HG03558 (cell line): ENCODE data around the gene DNAJB13.
"Not testable (repeated sequence)": the region's sequence is repeated elsewhere in the genome, so short reads cannot be mapped to it uniquely, and the experiment has no call there.

Experiments
- ATAC-seq: cut with Tn5 transposase; IDR thresholded peaks from one replicate; pipeline ENCODE4 v1.9.1; 2021; ENCODE audit warnings: moderate number of reproducible peaks; ENCODE audit not compliant: unreplicated experiment; ENCODE audit errors: extremely low read depth

DNAJB13 gene, protein sequence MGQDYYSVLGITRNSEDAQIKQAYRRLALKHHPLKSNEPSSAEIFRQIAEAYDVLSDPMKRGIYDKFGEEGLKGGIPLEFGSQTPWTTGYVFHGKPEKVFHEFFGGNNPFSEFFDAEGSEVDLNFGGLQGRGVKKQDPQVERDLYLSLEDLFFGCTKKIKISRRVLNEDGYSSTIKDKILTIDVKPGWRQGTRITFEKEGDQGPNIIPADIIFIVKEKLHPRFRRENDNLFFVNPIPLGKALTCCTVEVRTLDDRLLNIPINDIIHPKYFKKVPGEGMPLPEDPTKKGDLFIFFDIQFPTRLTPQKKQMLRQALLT

DNA sequence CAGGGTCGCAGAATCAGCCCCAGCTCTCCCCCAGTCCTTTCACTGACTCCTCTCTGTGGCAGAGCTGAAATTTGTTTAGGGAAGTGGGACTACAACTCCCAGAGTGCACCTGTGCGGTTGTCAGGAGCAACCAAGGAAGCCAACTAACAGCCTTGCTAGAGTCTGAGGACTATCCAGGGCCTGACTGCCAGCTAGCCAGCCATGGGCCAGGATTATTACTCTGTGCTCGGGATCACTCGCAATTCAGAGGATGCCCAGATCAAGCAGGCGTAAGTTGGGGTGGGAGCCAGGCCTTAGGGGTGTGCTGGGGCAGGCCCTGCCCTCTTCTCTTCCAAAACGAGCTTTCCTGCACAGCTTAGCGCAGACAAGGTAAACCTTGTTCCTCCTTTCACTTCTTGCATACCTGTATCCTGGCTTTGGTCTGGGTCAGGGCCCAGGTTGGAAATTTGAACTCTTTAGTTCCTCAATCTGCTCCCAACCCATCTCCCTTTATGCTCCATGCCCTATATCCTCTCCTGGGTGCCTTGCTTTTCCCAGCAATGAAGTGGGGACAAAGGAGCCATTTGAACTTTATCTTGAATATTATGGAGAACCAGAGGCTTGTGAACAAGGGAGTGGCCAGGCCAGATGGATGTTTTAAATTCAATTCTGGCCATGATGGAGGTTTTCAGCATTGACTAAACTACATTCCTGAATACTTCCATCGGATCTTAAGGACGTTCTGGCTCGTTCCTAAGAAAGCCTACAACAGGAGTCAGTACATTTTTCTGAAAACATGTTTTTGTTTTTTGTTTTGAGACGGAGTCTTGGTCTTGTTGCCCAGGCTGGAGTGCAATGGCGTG lies at the start of gene DNAJB13:
TSS of gene DNAJB13 (plus strand) at position 158 of the 842 bp plus-strand sequence. CDS start at position 202, 44 bp downstream.
- no peak for ATAC-seq

DNA sequence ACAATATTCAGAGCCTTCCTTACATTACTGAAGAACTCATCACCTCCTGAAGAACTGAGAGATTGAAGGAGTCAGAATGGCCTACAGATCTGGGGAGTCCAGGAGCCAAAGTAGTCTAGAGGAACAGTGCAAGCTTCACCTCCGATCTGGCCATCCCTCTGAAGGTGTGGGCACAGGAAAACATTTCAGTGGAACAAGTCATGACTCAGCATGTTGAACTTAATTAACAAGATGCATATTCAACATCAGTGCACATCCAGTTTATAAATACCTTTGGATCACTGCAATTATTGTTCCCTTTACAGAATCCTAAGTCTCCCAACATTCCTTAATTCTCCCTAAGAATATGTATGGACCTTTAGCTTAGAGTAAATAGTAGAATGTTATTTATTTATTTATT lies 48.5 kb upstream of the DNAJB13 start:
- ATAC-seq: no peak

DNA sequence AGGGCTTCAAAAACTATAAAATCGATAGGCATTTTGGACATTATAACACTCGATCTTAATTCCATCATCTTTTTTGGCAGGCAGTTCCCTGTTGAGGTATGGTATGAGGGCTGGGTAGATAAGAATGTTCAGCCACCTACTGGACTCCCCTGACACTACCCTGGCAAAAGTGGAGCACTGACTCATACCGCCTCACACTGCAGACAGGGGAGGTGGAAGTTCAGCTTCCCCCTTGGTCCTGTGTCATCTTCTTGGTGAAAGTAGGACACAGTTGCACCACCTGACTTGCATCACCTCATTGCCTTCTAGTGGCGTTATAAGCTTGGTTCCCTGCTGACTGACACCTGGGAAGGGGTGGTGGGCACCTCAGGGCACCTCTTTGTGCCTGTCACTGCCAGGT lies 43.6 kb upstream of the DNAJB13 start:
- ATAC-seq: no peak

DNA sequence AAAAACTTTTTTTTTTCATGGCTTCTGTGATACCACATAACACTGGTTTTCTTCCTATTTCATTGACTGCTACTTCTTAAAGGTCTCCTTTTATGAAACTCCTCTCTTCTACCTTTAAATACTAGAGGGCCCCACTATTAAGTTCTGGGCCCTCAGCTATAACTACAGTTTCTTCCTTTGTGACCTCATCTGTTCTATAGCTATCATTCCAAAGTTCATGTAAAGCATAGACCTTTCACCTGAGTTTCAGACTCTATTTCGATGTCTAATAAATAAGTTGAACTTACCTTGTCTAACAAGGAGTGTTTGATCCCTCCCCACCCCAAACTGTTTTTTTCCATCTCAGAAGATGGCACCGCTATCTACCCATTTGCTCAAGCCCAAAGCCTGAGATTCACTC lies 38.8 kb upstream of the DNAJB13 start:
- ATAC-seq: no peak

DNA sequence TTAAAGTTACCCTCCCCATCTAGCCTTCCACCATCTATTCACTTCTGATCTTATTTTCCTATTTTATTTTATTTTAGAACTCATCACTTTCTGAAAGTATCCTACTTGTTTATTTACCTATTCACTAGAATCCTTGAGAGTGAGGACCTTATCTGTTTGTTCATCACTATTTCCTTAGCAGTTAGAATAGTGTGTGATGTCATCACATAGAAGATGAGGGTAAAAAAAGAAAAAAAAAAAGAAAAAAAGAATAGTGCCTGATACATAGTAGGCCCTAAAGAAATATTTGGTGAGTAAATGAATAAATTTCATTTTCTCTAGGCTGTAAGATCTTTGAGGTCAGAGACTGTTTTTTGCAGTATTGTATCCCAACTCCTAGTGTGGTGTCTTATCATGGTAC lies 37.4 kb upstream of the DNAJB13 start:
- ATAC-seq: no peak

DNA sequence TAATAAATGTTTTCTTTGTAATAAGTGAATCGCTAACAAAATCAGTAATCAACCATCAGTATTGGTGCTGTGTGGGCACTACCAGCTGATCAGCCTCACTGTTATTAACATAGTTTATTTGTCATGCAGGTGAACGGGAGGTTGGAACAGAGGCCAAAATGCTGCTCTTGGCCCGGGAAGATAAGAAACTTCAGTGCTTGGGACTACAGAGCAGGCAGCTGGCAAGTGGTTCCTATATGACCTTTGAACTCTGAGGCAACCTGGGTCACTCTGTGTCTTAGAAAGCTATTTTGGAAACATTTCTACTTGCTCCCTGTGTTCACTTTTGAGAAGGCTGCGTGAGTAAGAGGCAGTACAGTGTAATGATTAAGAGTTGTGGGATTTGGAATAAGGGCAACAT lies 36.5 kb upstream of the DNAJB13 start:
- no peak for ATAC-seq

DNA sequence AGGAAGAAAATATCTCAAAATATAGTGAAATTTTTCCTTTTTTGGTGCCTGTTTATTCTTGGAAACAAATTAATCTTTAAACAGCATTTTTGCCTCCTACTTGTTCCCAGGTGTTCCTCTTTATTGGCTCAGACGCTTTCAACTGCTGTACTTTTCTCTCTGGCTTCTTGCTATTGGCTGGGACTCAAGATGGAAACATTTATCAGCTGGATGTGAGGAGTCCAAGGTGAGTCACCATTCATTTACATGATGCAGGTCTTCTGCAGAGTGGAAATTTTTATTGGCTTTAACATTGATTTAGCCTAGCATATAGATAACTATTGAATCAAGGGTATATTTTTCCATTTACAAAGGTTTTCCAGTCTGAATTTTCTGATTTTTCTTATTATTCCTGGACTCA lies 34.4 kb upstream of the DNAJB13 start:
- no peak for ATAC-seq

DNA sequence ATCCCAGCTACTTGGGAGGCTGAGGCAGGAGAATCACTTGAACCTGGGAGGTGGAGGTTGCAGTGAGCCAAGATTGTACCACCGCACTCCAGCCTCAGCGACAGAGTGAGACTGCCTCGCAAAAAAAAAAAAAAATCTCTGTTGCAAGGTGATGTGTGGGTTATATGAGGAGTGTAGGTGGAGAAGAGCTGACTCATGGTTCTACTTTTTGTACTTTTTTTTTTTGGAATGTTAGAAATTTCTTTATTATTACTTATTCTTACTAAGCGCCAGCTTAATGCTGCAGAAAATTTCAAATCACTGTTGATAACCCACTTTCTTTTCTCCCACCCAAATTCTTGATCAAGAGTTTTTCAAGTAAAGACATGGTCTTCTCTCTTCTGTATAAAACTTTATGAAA lies 29.6 kb upstream of the DNAJB13 start:
- ATAC-seq: no peak

DNA sequence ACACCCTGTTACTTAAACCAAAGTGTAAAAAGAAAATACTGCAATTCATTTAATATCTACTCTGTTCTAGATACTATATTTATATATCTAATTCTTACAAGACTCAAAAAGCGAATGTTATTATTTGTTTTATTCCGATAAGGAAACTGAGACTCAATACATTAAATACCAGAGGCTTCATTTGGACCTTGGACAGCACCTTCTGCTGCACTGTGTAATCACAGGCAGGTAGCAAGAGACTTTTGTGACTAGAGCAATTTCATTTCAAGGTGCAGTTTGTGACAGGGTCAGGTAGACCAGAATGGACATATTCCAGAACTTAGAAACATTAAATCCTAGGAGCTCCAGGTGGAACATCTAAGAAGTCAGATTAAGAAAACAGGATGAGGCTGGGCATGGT lies 21.4 kb upstream of the DNAJB13 start:
- no peak for ATAC-seq

DNA sequence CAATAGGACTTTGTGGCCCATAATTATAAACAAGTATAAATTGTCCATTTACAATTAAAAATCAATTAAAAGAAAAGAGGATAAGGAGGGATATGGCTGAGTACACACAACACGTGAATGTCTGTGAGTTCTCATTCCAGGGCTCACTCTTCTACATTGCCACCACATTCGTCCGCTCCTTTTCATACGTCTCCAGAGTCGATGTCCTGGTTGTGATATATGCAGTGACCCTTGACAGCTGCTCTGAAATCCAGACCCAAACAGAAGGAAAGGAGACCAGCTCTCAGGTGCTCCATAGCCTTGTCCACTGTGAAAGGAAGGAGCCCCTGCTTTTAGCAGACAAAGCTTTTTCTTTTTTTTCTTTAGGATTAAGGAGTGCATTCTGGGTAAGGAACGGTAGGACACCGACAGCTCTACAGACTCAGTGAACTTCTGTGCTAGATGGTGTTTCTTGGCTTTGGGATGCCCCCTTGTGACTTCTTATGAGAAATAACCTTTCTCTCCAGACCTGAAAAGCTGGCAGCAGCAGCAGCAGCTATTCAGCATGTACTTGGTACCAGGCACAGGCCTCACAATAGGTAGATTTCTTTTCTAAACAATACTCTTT lies 19.7 kb upstream of the DNAJB13 start:
- ATAC-seq: no peak

DNA sequence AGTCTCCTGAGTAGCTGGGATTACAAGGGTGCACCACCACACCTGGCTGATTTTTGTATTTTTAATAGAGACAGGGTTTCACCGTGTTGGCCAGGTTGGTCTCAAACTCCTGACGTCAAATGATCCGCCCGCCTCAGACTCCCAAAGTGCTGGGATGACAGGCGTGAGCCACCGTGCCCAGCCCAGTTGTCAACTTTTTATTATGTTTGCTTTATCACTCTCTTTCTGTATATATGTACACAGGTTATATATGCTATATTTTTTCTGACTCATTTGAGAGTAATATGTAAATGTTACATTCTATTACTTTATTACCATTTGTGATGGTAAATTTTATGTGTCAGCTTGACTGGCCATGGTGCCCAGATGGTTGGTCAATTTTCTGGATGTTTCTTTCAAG lies 18.9 kb upstream of the DNAJB13 start:
- ATAC-seq: no peak

DNA sequence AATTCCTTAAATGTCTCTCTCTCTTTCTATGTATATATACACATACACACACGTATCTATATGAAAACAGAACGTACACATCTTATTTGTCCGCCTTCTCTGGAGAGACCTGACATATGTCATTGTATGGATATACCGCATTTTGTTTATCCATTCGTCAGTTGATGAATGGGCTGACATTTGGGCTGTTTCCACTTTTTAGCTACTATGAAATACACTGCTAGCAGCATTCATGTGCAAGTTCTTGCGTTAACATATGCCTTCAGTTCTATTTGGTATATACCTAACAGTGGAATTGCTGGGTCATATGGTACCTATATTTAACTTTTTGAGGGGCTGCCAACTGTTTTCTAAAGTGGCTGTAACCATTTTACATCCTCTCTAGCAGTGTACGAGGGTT lies 18.0 kb upstream of the DNAJB13 start:
- ATAC-seq: no peak

DNA sequence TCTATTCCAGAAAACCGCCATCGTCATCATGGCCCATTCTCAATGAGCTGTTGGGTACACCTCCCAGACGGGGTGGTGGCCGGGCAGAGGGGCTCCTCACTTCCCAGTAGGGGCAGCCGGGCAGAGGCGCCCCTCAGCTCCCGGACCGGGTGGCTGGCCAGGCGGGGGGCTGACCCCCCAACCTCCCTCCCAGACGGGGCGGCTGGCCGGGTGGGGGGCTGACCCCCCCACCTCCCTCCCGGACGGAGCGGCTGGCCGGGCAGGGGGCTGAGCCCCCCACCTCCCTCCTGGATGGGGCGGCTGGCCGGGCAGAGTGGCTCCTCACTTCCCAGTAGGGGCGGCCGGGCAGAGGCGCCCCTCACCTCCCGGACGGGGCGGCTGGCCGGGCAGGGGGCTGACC lies 14.8 kb upstream of the DNAJB13 start:
- not testable (repeated sequence) for ATAC-seq

DNA sequence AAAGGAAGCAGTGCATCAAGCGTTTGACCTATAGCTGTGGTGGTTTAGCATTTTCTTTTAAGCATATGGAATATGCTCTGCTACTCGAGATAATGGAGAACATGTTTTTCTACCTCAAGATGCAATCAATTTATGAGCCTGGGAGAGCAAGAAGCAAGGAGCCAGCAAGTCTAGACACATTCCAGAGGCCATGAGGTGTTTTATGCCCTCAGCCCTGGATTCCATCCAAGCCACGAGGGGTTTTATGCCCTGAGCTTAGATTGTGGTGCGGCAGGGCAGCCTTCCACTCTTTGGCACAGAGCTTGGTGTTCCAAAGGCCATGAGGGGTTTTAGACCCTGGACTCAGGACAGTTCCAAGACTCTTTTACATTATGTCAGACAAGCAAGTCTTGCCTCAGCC lies 11.7 kb upstream of the DNAJB13 start:
- no peak for ATAC-seq

DNA sequence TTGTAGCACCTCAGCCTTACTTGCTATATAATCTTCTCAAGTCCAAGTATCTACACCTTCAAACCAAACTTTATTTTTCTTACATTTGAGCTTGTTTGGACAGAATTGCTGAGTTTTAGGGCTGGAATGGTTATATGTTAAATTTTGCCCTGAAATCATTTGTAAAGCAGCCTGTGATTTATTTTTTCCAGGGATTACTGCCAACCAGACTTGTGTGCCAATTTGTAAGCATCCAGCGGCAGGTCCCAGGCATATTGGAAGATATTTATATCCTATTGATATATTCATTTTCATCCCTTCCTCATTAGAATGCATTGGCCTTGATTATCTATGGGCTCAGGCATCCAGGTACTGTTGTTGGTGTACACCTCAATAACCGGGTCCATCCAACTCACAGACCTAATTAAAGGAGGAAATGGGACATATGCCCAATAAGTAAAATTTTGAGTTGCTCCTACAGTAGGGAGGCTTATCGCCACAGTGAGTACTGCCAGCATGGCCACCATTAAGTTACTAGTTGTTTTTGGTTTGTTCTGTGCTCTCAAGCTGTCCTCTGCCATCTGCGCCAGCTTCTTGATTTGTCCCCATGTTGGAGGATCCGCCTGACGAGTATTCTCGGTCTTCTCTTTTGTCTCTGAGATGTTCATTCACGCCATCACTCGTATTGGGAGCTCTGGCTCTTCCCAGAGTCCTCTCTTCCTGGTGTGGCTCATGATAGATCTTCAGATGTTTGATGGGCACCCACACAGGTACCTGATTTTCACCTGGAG lies 9.8 kb upstream of the DNAJB13 start:
- ATAC-seq: no peak

DNA sequence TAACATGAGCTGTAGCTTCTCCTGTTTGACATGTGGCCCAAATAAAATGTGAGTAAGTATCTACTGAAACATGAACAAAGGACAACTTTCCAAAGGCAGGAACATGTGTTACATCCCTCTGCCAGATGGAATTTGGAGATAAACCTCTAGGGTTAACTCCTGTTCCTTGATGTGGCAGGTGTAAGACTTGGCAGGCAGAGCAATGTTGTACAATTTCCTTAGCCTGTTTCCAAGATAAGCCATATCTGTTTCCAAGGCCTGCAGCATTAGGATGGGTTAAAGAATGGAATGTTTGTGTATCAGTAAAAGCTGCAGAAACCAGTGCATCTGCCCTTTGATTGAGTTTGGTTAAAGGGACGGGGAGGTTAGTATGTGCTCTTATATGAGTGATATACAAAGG lies 8.8 kb upstream of the DNAJB13 start:
- no peak for ATAC-seq

DNA sequence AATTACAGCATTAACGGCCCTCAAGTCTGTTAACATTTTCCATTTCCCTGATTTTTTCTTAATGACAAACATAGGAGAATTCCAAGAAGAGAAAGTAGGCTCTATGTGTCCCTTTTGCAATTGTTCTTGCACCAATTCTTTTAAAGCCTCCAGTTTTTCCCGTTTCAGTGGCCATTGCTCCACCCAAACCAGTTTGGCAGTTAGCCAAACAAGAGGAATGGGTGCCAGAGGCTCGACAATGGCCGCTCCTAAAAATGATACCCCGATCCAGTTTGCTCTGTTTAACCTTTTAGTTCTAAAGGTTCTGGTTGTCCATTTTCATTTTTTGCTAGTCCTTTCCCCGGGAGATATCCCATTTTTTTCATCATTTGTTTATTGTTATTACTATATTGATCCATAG lies 6.7 kb upstream of the DNAJB13 start:
- ATAC-seq: no peak

DNA sequence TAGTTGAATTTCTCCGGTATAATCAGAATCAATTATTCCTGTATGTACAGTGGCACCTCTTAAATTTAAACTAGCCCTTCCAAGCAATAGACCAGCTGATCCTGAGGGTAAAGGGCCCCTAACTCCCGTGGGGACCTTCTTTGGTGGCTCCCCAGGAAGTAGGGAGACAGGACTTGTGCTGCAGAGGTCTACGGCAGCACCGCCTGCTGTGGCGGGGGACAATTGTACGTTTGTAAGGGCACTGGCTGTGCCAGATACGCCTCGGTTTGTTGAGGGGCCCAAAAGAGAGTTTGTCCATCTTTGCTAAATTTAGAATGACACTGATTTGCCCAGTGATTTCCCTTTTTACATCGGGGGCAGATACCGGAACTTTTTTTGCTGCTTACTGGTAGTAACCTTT lies 5.9 kb upstream of the DNAJB13 start:
- no peak for ATAC-seq

DNA sequence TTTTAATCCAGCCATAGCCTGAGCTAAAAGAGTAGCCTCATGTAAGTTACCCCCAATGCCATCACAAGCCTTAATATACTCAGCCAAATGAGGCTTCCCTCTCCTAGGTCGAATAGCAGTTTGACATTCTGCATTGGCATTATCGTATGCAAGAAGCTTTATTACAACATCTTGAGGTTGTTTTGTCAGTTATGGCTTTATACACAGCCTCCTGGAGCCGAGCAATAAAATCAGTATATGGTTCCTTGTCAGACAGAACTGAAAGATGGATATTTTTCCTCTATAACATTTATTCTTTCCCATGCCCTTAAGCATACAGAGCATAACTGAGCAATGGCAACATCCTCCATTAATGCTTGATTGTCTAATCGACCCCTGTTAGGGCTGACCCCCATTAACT lies 5.4 kb upstream of the DNAJB13 start:
- ATAC-seq: no peak

DNA sequence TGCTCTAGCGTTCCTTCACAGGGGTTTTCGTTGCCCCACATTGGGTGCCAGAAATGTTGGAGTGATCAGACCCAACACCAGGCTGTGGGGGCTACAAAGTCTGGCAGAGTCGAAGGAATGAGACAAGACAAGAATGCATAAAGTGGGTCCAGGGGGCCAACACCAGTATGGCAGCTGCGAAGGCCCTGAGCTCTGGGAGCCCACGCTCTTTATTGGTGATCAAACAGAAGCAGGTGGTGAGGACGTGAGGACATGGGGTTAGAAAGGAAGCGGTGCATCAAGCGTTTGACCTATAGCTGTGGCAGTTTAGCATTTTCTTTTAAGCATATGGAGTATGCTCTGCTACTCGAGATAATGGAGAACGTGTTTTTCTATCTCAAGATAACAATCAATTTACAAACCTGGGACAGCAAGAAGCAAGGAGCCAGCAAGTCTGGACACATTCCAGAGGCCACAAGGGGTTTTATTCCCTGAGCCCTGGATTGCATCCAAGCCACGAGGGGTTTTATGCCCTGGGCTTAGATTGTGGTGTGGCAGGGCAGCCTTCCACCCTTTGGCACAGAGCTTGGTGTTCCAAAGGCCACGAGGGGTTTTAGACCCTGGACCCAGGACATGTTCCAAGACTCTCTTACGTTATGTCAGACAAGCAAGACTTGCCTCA lies 3.9 kb upstream of the DNAJB13 start:
- ATAC-seq: no peak
